ENCODE measurements around the gene KCNJ5. TPM values are rescaled to one million over a fixed set of nuclear protein-coding genes. Genes with fewer than 3 reads are reported as not detected.

KCNJ5 gene
- polyA plus RNA-seq, 2 of the 4 experiments (the other 2 are of a cell fraction): 0.04 TPM; not detected in 1

GRCh38 chr11:128955636-128956035 is 64.5 kb downstream of the KCNJ5 start (continued):
- TF ChIP-seq PBX3 (IDR thresholded peaks at IDR 0.05): no peak
- no peak for TF ChIP-seq SMC3 (IDR thresholded peaks at IDR 0.05)

GRCh38 chr11:128956401-128957201 is 65.4 kb downstream of the KCNJ5 start:
- Histone ChIP-seq H3K4me2 (peak overlapping the region; percentile 47; the same call in 1 of the 3 replicates), H3K4me1 (no peaks in the 10 kb centered on the region), H3K27ac (no peak overlapping the region), H3K9me3 (no peaks in the 10 kb centered on the region), H3K4me3 (no peak overlapping the region)
- DNase-seq (ENCODE audit: low read depth in 1 of 2, low spot score in 1 of 2) (peak; percentile 62 to 76), ATAC-seq (peak; percentile 95 to 96), FAIRE-seq (peak; percentile 36)
- CTCF ChIA-PET: interaction anchor here (0.7 to 6.0 kb wide), 35 partner anchors 8 to 927 kb away, joined by 3 to 123 read pairs (median 5); partner anchors contain the start of genes KCNJ1, KCNJ5 and TP53AIP1
- peak; percentile 65 for TF ChIP-seq CTCF (IDR thresholded peaks at IDR 0.05)
- TF ChIP-seq HOXB5 (CRISPR knock-in tag; IDR thresholded peaks at IDR 0.05): no peak
- TF ChIP-seq SMC3 (IDR thresholded peaks at IDR 0.05): peak; percentile 85
- TF ChIP-seq NFE2L2 (conservative IDR thresholded peaks at IDR 0.05; ENCODE audit: low read length): no peak
- no peak for TF ChIP-seq HMGXB4 (CRISPR knock-in tag; IDR thresholded peaks at IDR 0.05; ENCODE audit: borderline replicate concordance)
- no peak for TF ChIP-seq E2F6 (IDR thresholded peaks at IDR 0.05; ENCODE audit: borderline replicate concordance, low read depth)
- TF ChIP-seq MAX (IDR thresholded peaks at IDR 0.05): no peak
- TF ChIP-seq RAD21 (conservative IDR thresholded peaks at IDR 0.05 in 1 of 2, IDR thresholded peaks at IDR 0.05 in 1 of 2): peak; percentile 79 to 84
- POLR2A ChIA-PET: no interaction called here
- 39% methylated on average over 8 of the region's 8 CpGs for WGBS (ENCODE audit: missing lambda C conversion rate)

GRCh38 chr11:128957202-128957482 is 66.0 kb downstream of the KCNJ5 start:
- CTCF ChIA-PET: interaction anchor here (1.0 to 6.0 kb wide), 26 partner anchors 9 to 927 kb away, joined by 3 to 123 read pairs (median 6); partner anchors contain the start of genes KCNJ5 and TP53AIP1
- Histone ChIP-seq H3K27ac (no peak overlapping the region), H3K4me1 (no peaks in the 10 kb centered on the region), H3K4me3 (no peak overlapping the region), H3K9me3 (no peaks in the 10 kb centered on the region), H3K4me2 (no peak overlapping the region)
- WGBS (ENCODE audit: missing lambda C conversion rate): 68% methylated on average over 8 of the region's 8 CpGs
- no peak for FAIRE-seq
- no peak for DNase-seq (ENCODE audit: low read depth in 1 of 2, low spot score in 1 of 2)
- POLR2A ChIA-PET: no interaction called here
- TF ChIP-seq NFE2L2 (conservative IDR thresholded peaks at IDR 0.05; ENCODE audit: low read length) (no peak), HEYL (CRISPR knock-in tag; IDR thresholded peaks at IDR 0.05) (no peak), CTCF (IDR thresholded peaks at IDR 0.05) (no peak), JUN (IDR thresholded peaks at IDR 0.05) (no peak), EHF (CRISPR knock-in tag; IDR thresholded peaks at IDR 0.05) (no peak), ZC3H11A (IDR thresholded peaks at IDR 0.05) (no peak), ZSCAN20 (CRISPR knock-in tag; IDR thresholded peaks at IDR 0.05) (no peak), RARB (CRISPR knock-in tag; IDR thresholded peaks at IDR 0.05) (no peak)
- ATAC-seq: peak; percentile 49 to 51; a peak in 4 of 6 replicates

Data from A549 (cell line).